Suprapubic skin (tissue), 4 donors: Measurements from ENCODE around the gene CRIP2.

Experiments used
- CTCF ChIP-seq, 2 donors: fragments of 200-600 bp in 1 of 2; fragments of 450-650 bp in 1 of 2; sonication (generic) in 1 of 2; IDR thresholded peaks; one replicate each; pipeline ENCODE4 v1.5.1; 2016 to 2019; ENCODE audit warnings: antibody characterized with exemption in 2 of 2, mild to moderate bottlenecking in 1 of 2, moderate library complexity in 1 of 2
- POLR2A ChIP-seq, 2 donors: fragments of 450-650 bp; IDR thresholded peaks; one replicate each; pipeline ENCODE4 v1.6.1; 2017; ENCODE audit warnings: antibody characterized with exemption in 2 of 2, mild to moderate bottlenecking in 2 of 2, moderate library complexity in 2 of 2
- POLR2AphosphoS5 ChIP-seq, 3 donors: sonication (generic); formaldehyde crosslinking; IDR thresholded peaks; one replicate each; pipeline ENCODE4 v1.6.1; 2017; ENCODE audit warnings: antibody characterized with exemption in 3 of 3

GRCh38 chr14:105450123-105450505, 24.5 kb upstream of the CRIP2 start:
- TF ChIP-seq POLR2A (IDR thresholded peaks at IDR 0.05), result no peak
- TF ChIP-seq CTCF (IDR thresholded peaks at IDR 0.05), result no peak
- no peak for TF ChIP-seq POLR2AphosphoS5 (IDR thresholded peaks at IDR 0.05)
